Gastroesophageal sphincter (tissue), 4 donors: Measurements from ENCODE around the gene CACNA1E. TPM values are rescaled to one million over a fixed set of nuclear protein-coding genes. Genes with fewer than 3 reads are reported as not detected.

Experiments used
- ATAC-seq: fragments of 150-250 bp; one replicate; pipeline ENCODE4 v1.9.1; 2016; ENCODE audit warnings: mild to moderate bottlenecking, moderate library complexity
- H3K27ac ChIP-seq, 4 donors: fragments of 200-600 bp; sonication (generic) in 3 of 4; 1 replicate in 3 of 4; 2 replicates in 1 of 4; pipeline ENCODE4 v1.5.1; 2016 to 2019
- H3K27me3 ChIP-seq: fragments of 200-600 bp; sonication (generic); one replicate; pipeline ENCODE4 v1.5.1; 2019
- H3K36me3 ChIP-seq, 2 donors: fragments of 200-600 bp; sonication (generic); one replicate each; pipeline ENCODE4 v1.5.1; 2019; ENCODE audit warnings: control low read depth in 1 of 2
- H3K4me1 ChIP-seq, 3 donors: fragments of 200-600 bp; sonication (generic); 1 replicate in 2 of 3; 2 replicates in 1 of 3; pipeline ENCODE4 v1.5.1; 2016 to 2019; ENCODE audit warnings: control low read depth in 2 of 3
- H3K4me3 ChIP-seq, 2 donors: fragments of 200-600 bp; sonication (generic); one replicate each; pipeline ENCODE4 v1.5.1; 2019; ENCODE audit warnings: mild to moderate bottlenecking in 1 of 2, moderate library complexity in 1 of 2
- H3K9me3 ChIP-seq, 3 donors: fragments of 200-600 bp; sonication (generic); one replicate each; pipeline ENCODE4 v1.5.1; 2017 to 2019; ENCODE audit warnings: control low read depth in 2 of 3
- CTCF ChIP-seq, 4 experiments: fragments of 200-600 bp in 2 of 4; fragments of 450-650 bp in 2 of 4; sonication (generic) in 1 of 4; IDR thresholded peaks; one replicate each; pipeline ENCODE4 v1.5.1; 2017 to 2019; ENCODE audit warnings: antibody characterized with exemption in 4 of 4, mild to moderate bottlenecking in 2 of 4, moderate library complexity in 2 of 4
- EP300 ChIP-seq: sonication (generic); formaldehyde crosslinking; IDR thresholded peaks from one replicate; pipeline ENCODE4 v1.6.1; 2017; ENCODE audit warnings: antibody characterized with exemption, mild to moderate bottlenecking
- POLR2A ChIP-seq, 2 donors: fragments of 450-650 bp; IDR thresholded peaks; one replicate each; pipeline ENCODE4 v1.6.1; 2017; ENCODE audit warnings: antibody characterized with exemption in 2 of 2, mild to moderate bottlenecking in 2 of 2, moderate library complexity in 1 of 2
- POLR2AphosphoS5 ChIP-seq: sonication (generic); formaldehyde crosslinking; IDR thresholded peaks from one replicate; pipeline ENCODE4 v1.6.1; 2017; ENCODE audit warnings: antibody characterized with exemption
- WGBS, 2 donors: methylation state at CpG; one replicate each; pipeline ENCODE4 v1.1.5; 2018; ENCODE audit warnings: low coverage in 1 of 2; 5-methylcytosine and 5-hydroxymethylcytosine counted together
- total RNA-seq, 4 donors: library from RNA; depleted of rRNA; stranded (reverse); fragments of >200 nt; gene quantifications; one replicate each; pipeline ENCODE4 v1.1.0, GENCODE V29; 2016

The CACNA1E gene
- total RNA-seq, 4 donors from 2014 or later = 0.13 to 0.23 (median 0.16) TPM

- Histone ChIP-seq H3K4me1 (peaks cover 0 to 6% (median 0%) of the 10 kb centered on the region in 3 donors), H3K27me3 (no peaks in the 10 kb centered on the region), H3K4me3 (no peak overlapping the region), H3K36me3 (no peaks in the 10 kb centered on the region), H3K9me3 (no peaks in the 10 kb centered on the region), H3K27ac (no peak overlapping the region)
- no peak for TF ChIP-seq EP300
- no peak for TF ChIP-seq POLR2AphosphoS5
- TF ChIP-seq CTCF (IDR thresholded peaks at IDR 0.05) = no peak
- 94 to 96% methylated on average over 3 to 4 of the region's 4 CpGs for WGBS, 2 donors
- ATAC-seq = no peak
Measured at GRCh38 chr1:181558416-181558815, 75.1 kb downstream of the CACNA1E start.

- Histone ChIP-seq H3K4me3 (no peak overlapping the region), H3K27me3 (no peaks in the 10 kb centered on the region), H3K4me1 (peaks cover 0 to 6% (median 0%) of the 10 kb centered on the region in 3 donors), H3K27ac (no peak overlapping the region), H3K9me3 (no peaks in the 10 kb centered on the region), H3K36me3 (no peaks in the 10 kb centered on the region)
- WGBS, 2 donors = 0 to 33% methylated on average over 1 of the region's 1 CpG
- no peak for ATAC-seq
- TF ChIP-seq POLR2A (IDR thresholded peaks at IDR 0.05) (no peak), POLR2AphosphoS5 (no peak), CTCF (IDR thresholded peaks at IDR 0.05) (no peak), EP300 (no peak)
Measured at GRCh38 chr1:181559142-181559541, 75.8 kb downstream of the CACNA1E start.

- ATAC-seq = no peak
- 89 to 96% methylated on average over 4 of the region's 4 CpGs for WGBS, 2 donors
Measured at GRCh38 chr1:181562395-181562794, 79.1 kb downstream of the CACNA1E start.

GRCh38 chr1:181568736-181569135 lies 85.4 kb downstream of the CACNA1E start:
- WGBS, 2 donors = 86 to 100% methylated on average over 4 of the region's 4 CpGs
- H3K4me1 ChIP-seq = no peaks in the 10 kb centered on the region
- no peak for TF ChIP-seq POLR2A (IDR thresholded peaks at IDR 0.05)
- TF ChIP-seq POLR2AphosphoS5 = no peak
- no peak for TF ChIP-seq EP300
- no peak for TF ChIP-seq CTCF (IDR thresholded peaks at IDR 0.05)
- H3K27ac ChIP-seq = no peak overlapping the region
- no peaks in the 10 kb centered on the region for H3K27me3 ChIP-seq
- no peak overlapping the region for H3K4me3 ChIP-seq
- no peak for ATAC-seq
- H3K36me3 ChIP-seq = no peaks in the 10 kb centered on the region
- H3K9me3 ChIP-seq = no peaks in the 10 kb centered on the region

More at GRCh38 chr1:181562395-181562794, 79.1 kb downstream of the CACNA1E start:
- Histone ChIP-seq H3K36me3 (no peaks in the 10 kb centered on the region), H3K9me3 (no peaks in the 10 kb centered on the region), H3K4me1 (no peaks in the 10 kb centered on the region), H3K27ac (no peak overlapping the region), H3K4me3 (no peak overlapping the region), H3K27me3 (no peaks in the 10 kb centered on the region)
- TF ChIP-seq CTCF (IDR thresholded peaks at IDR 0.05) = no peak
- TF ChIP-seq EP300 = no peak
- no peak for TF ChIP-seq POLR2A (IDR thresholded peaks at IDR 0.05)
- TF ChIP-seq POLR2AphosphoS5 = no peak

GRCh38 chr1:181577475-181577874 lies 94.2 kb downstream of the CACNA1E start:
- TF ChIP-seq POLR2A (IDR thresholded peaks at IDR 0.05) (no peak), POLR2AphosphoS5 (no peak), EP300 (no peak), CTCF (IDR thresholded peaks at IDR 0.05) (no peak)
- 92% methylated on average over 3 of the region's 8 CpGs; no CpG with 5 or more reads in 1 of the 2 donors for WGBS, 2 donors
- Histone ChIP-seq H3K27me3 (no peaks in the 10 kb centered on the region), H3K4me3 (no peak overlapping the region), H3K27ac (no peak overlapping the region), H3K4me1 (peaks cover 0 to 12% (median 0%) of the 10 kb centered on the region in 3 donors), H3K9me3 (no peaks in the 10 kb centered on the region), H3K36me3 (no peaks in the 10 kb centered on the region)
- no peak for ATAC-seq
